Measurements from ENCODE around the gene SYT12. TPM values are rescaled to one million over a fixed set of nuclear protein-coding genes. Genes with fewer than 3 reads are reported as not detected.

SYT12 gene
- total RNA-seq, 1 experiment from 2014 or later, result 4.8 TPM

GRCh38 chr11:67025750-67026149 is 2.8 kb downstream of the SYT12 start:
- Histone ChIP-seq H3K4me3 (ENCODE audit: low read length) (no peak overlapping the region), H3K4me2 (ENCODE audit: low read length) (no peak overlapping the region), H3K9me3 (ENCODE audit: low read length) (no peaks in the 10 kb centered on the region), H2AFZ (ENCODE audit: low read length) (no peak overlapping the region), H3K36me3 (ENCODE audit: low read depth, low read length) (no peaks in the 10 kb centered on the region), H3F3A (ENCODE audit: low read length, unreplicated experiment) (no peaks in the 10 kb centered on the region), H4K20me1 (ENCODE audit: low read length) (no peaks in the 10 kb centered on the region), H3K9me2 (replicated peaks; ENCODE audit: low read length) (no peaks in the 10 kb centered on the region), H3K27ac (ENCODE audit: low read length) (no peak overlapping the region), H3K9ac (ENCODE audit: low read length) (no peak overlapping the region), H3K4me1 (ENCODE audit: insufficient read depth, low read length) (peaks cover 31% of the 10 kb centered on the region), H3K79me2 (ENCODE audit: low read length) (no peaks in the 10 kb centered on the region), H3K27me3 (ENCODE audit: low read length) (no peaks in the 10 kb centered on the region)
- intact Hi-C loops (cut with micrococcal nuclease), result no loop called here
- CTCF ChIA-PET, result interaction anchor here (0.6 kb wide), 1 partner anchor 133 kb away, joined by 3 read pairs; no protein-coding TSS in a partner anchor
- DNase-seq (no peak), ATAC-seq (no peak)
- no peak for TF ChIP-seq CTCF (conservative IDR thresholded peaks at IDR 0.05; ENCODE audit: low read depth, low read length)
- no peak for TF ChIP-seq EZH2 (IDR thresholded peaks at IDR 0.05; ENCODE audit: low read length, unreplicated experiment)
- no peak for TF ChIP-seq EZH2phosphoT487 (IDR thresholded peaks at IDR 0.05; ENCODE audit: borderline replicate concordance, low read length)
- POLR2A ChIA-PET (ENCODE audit: unreplicated experiment), result interaction anchor here (0.5 kb wide), 1 partner anchor 94 kb away, joined by 11 read pairs; no protein-coding TSS in a partner anchor
- BruUV-seq (replicated peaks), result no TSS peak

GRCh38 chr11:67026941-67027340 is 4.0 kb downstream of the SYT12 start:
- Histone ChIP-seq H2AFZ (ENCODE audit: low read length) (no peak overlapping the region), H3K9me3 (ENCODE audit: low read length) (no peaks in the 10 kb centered on the region), H3K4me1 (ENCODE audit: insufficient read depth, low read length) (peaks cover 41% of the 10 kb centered on the region), H3K4me2 (ENCODE audit: low read length) (no peak overlapping the region), H3K27me3 (ENCODE audit: low read length) (no peaks in the 10 kb centered on the region), H3K9me2 (replicated peaks; ENCODE audit: low read length) (no peaks in the 10 kb centered on the region), H3K9ac (ENCODE audit: low read length) (no peak overlapping the region), H3F3A (ENCODE audit: low read length, unreplicated experiment) (no peaks in the 10 kb centered on the region), H3K27ac (ENCODE audit: low read length) (no peak overlapping the region), H4K20me1 (ENCODE audit: low read length) (no peaks in the 10 kb centered on the region), H3K79me2 (ENCODE audit: low read length) (no peaks in the 10 kb centered on the region), H3K4me3 (ENCODE audit: low read length) (no peak overlapping the region), H3K36me3 (ENCODE audit: low read depth, low read length) (no peaks in the 10 kb centered on the region)
- intact Hi-C loops (cut with micrococcal nuclease), result no loop called here
- ATAC-seq (no peak), DNase-seq (no peak)
- ChIA-PET CTCF (no interaction called here), POLR2A (ENCODE audit: unreplicated experiment) (no interaction called here)
- no peak for TF ChIP-seq CTCF (conservative IDR thresholded peaks at IDR 0.05; ENCODE audit: low read depth, low read length)
- no peak for TF ChIP-seq EZH2 (IDR thresholded peaks at IDR 0.05; ENCODE audit: low read length, unreplicated experiment)
- TF ChIP-seq EZH2phosphoT487 (IDR thresholded peaks at IDR 0.05; ENCODE audit: borderline replicate concordance, low read length), result no peak
- BruUV-seq (replicated peaks), result no TSS peak

- no peaks in the 10 kb centered on the region for H3K36me3 ChIP-seq (ENCODE audit: low read depth, low read length)
- H3K9ac ChIP-seq (ENCODE audit: low read length), result no peak overlapping the region
- no peaks in the 10 kb centered on the region for H3K9me3 ChIP-seq (ENCODE audit: low read length)
- no peaks in the 10 kb centered on the region for H3K9me2 ChIP-seq (replicated peaks; ENCODE audit: low read length)
- H4K20me1 ChIP-seq (ENCODE audit: low read length), result no peaks in the 10 kb centered on the region
- H3K4me3 ChIP-seq (ENCODE audit: low read length), result no peak overlapping the region
- no peak for DNase-seq
- H3K4me1 ChIP-seq (ENCODE audit: insufficient read depth, low read length), result peaks cover 41% of the 10 kb centered on the region
- no TSS peak for BruUV-seq (replicated peaks)
- ATAC-seq, result no peak
- intact Hi-C loops (cut with micrococcal nuclease), result no loop called here
- H3K79me2 ChIP-seq (ENCODE audit: low read length), result no peaks in the 10 kb centered on the region
- CTCF ChIA-PET, result no interaction called here
- no peak overlapping the region for H3K4me2 ChIP-seq (ENCODE audit: low read length)
- POLR2A ChIA-PET (ENCODE audit: unreplicated experiment), result interaction anchor here (0.6 kb wide), 1 partner anchor 561 kb away, joined by 14 read pairs; the partner anchor contains the start of gene PELI3
- H2AFZ ChIP-seq (ENCODE audit: low read length), result no peak overlapping the region
- no peak for TF ChIP-seq EZH2phosphoT487 (IDR thresholded peaks at IDR 0.05; ENCODE audit: borderline replicate concordance, low read length)
- TF ChIP-seq EZH2 (IDR thresholded peaks at IDR 0.05; ENCODE audit: low read length, unreplicated experiment), result no peak
- no peak for TF ChIP-seq CTCF (conservative IDR thresholded peaks at IDR 0.05; ENCODE audit: low read depth, low read length)
- no peaks in the 10 kb centered on the region for H3F3A ChIP-seq (ENCODE audit: low read length, unreplicated experiment)
- H3K27me3 ChIP-seq (ENCODE audit: low read length), result no peaks in the 10 kb centered on the region
- H3K27ac ChIP-seq (ENCODE audit: low read length), result no peak overlapping the region
Measured at GRCh38 chr11:67027483-67027930, 4.6 kb downstream of the SYT12 start.

Measured in PC-3 (cell line).